Measurements from ENCODE around the gene PSAT1.

Gene PSAT1

DNA sequence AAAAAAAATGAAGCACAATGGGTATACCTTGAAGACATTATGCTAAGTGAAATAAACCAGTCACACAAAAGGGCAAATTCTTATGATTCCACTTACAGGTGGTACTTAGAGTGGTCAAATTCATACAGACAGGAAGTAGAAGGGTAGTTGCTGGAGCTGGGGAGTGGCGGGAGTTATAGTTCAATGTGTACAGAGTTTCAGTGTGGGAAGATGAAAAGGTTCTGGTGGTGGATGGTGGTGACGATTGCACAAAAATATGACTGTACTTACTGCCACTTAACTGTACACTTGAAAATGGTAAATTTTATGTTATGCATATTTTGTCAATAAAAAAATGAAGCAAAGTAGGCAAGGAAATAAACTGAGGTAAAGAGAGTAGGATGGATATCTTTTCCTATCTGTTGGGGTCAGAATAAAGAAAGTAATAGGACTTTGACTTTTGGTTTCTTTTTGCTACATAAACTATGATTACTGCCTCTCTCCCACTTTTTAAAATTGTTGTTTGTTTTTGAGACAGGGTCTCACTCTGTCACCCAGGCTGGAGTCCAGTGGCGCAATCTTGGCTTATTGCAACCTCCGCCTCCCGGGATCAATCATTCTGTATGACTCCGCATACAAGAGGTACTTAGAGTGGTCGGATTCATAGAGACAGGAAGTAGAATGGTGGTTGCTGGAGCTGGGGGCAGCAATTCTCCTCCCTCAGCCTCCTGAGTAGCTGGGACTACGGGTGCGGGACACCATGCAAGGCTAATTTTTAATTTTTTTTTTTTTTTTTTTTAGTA is 4.0 kb upstream of the PSAT1 start:
- no peak for DNase-seq (ENCODE audit: low read depth in 2 of 2)

DNA sequence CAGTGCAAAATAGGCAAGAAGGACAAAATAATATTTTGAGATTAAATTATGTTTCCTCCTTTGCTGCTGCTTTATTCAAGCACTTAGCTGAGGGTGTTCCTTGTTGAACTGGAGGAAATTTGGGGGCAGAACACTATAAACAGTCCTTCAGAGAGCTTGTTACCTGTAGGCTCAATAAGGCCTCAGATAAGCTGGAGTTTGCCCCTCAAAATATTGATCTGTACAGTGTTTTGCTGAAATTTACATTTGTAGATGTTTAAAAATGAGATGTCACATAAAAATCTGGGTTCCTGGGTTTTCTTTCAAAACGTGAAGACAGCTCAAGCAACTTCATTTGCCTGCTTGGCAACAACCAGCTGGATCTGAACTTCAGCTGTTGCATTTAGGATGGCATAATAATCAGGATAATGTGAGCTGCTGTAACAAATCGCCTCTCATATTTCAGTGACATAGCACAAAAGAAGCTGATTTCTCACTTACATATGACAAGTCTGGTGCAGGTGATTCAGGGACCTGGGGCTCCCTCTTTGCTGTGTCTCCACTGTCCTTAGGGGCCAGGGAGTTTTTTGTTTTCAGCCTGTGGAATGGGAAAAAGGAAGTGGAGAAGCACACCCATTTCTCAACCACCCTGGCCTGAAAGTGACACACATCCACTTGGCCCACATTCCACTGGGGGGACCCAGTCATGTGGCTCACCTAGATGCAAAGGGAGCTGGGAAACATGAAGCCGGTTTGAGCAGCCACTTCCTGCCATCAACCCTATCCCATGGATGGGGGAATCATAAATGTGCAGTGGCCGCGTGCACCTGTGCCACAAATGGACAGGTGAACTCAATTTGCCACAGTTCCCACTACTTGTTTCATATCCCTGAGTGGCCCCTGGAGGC is 2.4 kb upstream of the PSAT1 start:
- DNase-seq (ENCODE audit: low read depth in 2 of 2): no peak

DNA sequence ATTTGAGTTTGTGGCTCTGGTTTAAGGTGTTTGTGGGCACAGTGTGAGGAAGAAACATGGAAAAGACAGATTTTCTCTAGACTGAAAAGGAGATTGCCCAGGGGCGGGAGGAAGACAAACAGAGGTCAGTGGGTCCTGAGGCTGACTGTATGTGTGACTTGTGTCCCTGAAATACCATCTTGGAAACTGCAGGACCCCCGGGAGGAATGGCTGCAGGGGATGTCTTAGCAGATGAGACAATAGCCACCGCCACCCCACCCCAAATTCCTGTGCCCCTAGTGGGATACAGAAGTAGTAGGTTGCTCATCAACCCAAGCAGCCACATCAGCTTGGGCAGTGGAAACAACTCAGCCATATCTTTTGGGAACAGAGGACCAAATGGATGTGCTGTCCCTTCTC is 1.7 kb upstream of the PSAT1 start:
- DNase-seq (ENCODE audit: low read depth in 2 of 2): no peak

DNA sequence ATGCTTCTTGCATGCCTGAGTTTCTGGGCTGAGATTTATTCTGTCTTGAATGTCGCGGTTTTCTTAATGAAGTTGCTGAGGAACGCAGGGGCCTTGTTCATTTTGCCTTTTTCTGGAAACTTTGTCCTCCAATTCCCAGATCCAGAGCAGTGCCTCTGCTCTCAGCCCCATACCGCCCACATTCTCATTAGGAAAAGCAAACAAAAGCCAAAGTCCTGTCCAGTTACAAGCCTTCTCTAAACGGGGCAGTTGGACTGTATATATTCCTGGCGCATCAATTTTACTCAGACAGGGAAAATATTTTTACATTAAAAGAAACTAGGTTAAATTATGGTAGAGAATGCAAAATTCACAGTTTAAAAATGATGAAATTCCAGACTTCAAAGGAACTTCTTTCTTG is 1.2 kb upstream of the PSAT1 start:
- no peak for DNase-seq (ENCODE audit: low read depth in 2 of 2)

DNA sequence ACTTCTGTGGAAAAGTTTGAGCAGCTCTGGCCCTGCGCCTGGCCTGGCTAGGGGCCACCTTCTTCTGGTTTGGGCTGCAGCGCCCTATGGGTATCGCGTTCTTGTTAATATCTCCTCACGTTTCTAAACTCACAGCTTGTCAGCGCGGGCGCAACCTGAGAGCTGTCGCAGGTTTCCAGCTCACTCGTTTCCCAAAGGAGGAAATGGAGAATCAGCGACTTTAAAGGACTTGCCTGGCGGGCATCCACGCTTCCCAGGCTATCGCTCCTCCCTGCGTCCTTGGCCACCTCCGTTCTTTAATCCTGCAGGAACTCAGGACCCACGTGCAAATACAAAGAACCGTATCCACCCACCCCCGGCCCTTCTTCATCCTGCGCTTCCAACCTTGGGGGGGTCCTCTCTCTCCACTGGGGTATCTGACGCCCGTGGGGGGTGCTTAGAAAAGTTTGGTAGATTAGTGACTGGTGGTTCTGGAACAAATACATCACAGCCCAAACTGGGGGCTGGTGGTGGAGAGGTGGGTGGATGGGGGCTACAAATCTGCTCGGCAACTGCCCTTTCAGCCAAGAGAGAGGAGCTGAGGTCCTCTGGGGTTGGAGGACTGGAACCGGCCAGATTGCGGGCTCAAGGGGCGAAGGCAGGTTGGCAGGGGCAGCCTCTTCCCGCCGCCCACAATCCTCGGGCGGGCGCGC is 578 bp upstream of the PSAT1 start:
- DNase-seq (ENCODE audit: low read depth in 2 of 2): peak in 1 of 2 donors; percentile 14

DNA sequence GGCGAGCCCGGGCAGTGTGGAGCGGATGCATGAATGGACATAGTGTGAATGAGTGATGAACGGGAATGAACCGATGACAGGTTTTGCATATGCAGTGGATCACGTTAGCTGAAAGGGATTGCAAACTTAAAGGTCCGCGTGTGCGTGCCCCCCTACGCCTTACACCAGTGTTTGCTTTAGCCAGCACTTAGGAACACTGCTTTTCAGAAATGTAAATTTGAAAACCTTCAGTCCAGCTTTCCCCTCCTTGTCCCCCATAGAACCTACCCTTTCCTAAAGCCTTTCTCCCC is 692 bp downstream of the PSAT1 start:
- DNase-seq (ENCODE audit: low read depth in 2 of 2): no peak

DNA sequence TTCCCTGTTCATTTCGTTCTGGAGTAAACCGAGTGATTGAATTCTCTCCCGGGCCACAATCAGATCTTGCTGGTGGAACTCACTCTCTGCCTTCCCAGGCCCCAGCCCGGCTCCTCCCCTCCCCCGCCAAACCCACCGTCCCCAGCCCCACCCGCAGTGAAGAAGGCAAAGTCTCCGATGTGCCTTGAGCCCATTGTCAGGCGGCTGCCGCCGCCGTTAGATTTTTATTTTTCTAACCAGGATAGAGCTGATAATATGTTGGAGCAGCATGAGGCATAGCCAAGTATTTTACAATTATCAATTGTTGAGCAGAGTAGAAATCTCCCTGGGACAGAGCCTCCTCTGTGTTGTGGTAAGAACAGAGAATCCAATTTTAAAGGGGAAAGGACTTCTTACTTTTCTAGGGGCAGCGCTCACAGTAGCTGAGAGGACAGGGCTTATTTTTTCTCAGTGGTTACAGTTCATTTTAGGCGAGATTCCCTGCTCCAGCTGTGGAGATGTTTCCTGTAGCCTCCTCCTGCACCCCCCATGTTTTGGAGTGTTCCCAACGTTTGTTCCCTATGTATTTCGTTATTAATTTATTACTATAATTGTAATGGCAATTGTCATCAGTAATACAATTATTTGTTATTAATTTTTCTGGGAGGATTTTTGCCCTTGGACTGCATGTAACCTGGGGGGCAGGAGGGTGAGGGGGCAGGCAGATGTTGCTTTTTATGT is 1.3 kb downstream of the PSAT1 start:
- DNase-seq (ENCODE audit: low read depth in 2 of 2): no peak

DNA sequence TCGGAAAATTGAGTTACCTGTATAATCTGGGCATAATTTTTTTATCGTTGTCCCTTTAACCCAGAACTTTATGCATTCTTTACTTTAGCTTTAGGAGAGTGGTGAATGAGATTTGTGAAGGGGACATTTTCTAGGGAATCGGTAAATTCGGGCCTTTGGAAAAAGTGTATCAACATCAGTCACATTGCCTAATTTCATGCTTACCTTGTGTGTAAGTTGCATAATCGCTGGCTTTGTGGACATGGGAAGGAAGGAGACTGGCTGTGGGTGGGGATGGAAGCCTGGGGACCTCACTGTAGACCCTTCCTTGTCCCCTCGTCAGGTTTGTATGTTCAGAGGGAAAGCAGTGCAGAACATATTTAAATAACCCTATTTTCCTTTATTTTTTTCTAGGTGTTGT is 3.3 kb downstream of the PSAT1 start:
- DNase-seq (ENCODE audit: low read depth in 2 of 2): no peak

DNA sequence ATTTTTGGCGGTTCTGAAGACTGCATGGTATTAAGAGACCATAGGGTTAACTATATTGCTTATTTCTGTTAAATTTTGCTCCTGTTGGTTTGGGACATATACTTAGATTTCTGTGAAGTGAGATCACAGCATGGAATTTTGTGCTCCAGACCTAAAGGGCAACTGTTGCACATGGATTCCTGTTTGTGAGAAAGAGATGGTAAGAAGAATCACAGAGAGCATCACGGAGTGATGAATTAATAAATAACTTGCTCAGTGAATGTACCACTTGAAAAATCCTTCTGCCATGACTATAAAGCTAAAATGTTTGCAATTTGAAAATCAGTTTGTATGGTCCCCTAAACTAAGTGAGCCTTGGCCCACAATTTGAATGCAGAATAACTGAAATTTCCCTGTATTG is 4.5 kb downstream of the PSAT1 start:
- DNase-seq (ENCODE audit: low read depth in 2 of 2): no peak

DNA sequence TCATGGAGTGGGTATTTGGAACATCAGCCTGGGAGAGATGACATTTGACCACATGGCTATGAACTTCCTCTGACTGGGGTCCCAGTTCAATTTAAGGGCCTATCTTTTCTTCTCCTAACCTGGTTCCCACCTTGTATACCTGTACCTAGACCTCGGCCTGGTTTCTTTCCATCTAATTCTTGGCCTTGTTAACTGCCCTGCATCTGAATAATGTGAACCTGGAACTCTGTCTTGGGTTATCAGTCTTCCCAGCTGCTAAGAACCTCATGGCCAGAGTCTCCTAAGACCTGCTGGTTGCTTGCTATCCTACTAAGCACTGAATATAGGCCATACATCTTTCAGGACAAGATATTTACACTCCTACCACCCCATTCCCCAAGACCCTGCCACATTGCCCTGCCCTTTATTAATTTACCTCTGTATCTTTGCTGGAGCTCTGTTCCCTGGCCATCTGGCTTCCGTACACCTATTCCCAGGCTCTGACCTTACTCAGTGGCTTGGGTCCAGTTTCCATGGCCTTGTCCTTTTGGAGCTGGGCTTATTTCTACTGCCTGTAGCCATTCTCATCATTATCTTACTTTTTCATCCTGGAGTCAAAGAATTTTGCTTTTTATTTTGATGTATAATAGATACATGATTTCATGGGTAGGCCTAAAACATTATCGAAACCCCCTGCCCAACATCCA is 6.6 kb downstream of the PSAT1 start:
- DNase-seq (ENCODE audit: low read depth in 2 of 2): no peak

DNA sequence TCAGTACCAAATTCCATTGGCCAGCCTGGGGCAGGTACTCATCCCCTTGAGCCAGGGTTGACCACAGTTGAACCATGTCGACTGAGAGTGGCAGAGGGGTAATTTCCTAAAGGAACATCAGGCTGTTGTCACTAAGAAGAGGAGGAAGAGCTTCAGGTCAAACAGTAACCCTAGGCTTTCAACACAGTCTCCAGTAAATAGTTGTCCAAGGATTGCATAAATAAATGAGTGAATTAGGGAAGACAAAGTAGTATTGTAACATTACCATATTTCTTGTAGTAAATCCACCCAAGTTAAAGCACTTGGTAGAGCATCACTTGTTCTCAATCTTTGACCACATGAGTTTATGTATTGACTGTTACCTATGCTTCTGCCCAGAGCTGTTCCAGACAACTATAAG is 7.4 kb downstream of the PSAT1 start:
- DNase-seq (ENCODE audit: low read depth in 2 of 2): no peak

DNA sequence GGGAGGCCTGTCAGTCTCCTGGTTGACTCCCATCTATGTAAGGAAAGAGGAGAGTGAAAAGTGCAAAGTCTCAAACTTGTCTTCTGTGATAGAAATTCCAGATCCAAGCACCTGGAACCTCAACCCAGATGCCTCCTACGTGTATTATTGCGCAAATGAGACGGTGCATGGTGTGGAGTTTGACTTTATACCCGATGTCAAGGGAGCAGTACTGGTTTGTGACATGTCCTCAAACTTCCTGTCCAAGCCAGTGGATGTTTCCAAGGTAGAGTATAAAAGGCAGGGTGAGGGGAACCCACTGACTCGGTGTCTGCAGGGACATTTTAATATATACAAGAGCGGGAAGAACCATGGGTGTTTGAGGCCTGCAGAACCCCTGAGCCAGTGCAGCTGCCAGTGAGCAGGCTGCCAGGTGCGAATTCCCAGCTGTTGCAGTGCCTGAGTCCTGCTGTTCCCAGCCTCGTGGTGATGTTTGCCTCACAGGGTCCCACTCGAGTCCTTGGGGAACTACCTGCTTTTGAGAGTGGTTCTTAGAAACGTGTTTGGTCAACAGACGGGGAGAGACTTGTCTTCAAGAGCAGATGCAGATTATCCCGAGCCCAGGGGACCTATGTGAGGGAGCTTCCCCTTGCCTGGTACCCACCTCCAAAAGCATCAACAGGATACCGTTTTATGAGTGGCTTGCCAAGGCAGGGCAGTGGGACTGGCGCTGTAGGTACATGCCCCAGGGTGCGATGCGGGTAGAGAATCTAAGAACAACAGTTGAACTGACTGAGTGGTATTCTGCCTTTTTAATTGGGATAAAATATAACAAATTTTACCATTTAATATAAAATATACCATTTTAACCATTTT is 9.5 kb downstream of the PSAT1 start:
- no peak for DNase-seq (ENCODE audit: low read depth in 2 of 2)

DNA sequence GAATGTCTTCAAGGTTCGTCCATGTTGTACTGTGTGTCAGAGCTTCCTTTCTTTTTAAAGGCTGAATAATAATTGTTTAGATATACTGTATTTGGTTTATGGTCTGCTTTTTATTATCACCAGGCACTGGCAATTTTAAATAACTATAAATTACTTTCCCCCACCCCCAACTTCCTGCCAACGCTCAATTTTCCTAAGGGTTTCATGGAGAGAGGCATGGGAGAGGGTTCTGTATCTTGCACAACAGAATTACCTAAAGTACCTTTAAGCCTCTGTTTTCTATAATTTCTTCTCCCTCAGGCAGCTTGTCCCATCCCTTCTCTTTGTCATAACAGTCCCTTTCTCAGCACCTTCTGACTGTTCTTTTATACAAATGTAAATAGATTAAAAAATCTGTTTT is 10.4 kb downstream of the PSAT1 start:
- DNase-seq (ENCODE audit: low read depth in 2 of 2): no peak

DNA sequence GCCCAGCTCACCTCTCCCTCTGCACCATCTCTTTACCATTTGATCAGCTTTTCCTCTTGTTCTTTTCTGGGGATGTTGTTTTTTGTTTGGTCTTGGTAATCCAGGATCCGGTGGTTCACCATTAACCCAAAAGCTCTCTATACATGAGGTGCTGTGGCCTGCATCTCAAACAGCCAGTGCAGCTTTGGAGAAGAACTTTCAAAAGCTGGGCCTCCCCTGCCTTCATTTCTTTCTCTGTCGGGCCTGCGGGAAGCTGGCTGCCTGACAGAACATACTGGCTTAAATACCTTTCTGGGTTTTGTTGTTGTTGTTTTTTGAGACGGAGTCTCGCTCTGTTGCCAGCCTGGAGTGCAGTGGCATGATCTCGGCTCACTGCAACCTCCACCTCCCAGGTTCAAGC is 12.1 kb downstream of the PSAT1 start:
- DNase-seq (ENCODE audit: low read depth in 2 of 2): no peak

DNA sequence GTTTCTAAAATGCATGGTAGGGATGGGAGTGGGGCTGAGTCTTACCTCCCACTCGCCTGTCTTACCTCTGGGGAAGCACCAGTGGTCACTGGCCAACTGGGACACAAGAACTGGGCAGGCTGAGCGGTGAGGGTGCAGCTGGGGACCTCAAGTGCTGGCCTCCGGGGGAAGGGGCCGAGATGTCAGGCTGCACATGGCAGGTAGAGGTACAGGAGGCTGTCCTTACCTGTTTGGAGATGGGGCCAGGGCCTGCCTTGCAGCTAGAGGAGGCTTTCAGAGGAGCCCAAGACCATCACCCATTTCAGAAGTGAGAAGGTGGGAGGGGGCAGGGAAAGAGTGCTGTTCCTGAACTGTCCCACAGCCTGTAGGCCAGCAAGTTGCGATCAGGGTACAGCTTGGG is 14.2 kb downstream of the PSAT1 start:
- no peak for DNase-seq (ENCODE audit: low read depth in 2 of 2)

DNA sequence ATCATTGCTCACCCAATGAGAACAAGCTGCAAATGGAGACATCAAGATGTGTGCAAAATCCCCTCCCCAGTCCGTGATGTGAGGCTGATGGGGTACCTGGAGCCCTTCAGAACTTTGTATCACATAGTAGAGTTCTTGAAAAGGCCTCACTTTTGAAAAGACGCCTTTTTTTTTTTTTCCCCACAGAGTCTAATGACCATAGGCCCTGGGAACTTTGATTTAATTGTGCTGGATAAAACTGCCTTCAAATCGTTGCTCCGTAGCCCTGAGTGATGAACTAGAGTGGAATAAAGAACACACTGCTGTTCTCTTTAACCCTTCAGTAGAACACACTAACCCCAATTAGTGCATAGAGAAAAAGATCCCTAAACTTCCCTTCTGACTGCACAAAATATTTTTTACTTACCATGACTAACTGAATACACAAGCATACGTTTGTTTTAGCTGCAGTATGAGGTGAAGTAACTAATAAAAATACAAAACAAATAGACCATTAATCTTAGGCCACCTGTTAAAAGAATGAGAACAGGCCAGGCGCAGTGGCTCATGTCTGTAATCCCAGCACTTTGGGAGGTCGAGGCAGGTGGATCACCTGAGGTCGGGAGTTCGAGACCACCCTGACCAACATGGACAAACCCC is 15.1 kb downstream of the PSAT1 start:
- no peak for DNase-seq (ENCODE audit: low read depth in 2 of 2)

DNA sequence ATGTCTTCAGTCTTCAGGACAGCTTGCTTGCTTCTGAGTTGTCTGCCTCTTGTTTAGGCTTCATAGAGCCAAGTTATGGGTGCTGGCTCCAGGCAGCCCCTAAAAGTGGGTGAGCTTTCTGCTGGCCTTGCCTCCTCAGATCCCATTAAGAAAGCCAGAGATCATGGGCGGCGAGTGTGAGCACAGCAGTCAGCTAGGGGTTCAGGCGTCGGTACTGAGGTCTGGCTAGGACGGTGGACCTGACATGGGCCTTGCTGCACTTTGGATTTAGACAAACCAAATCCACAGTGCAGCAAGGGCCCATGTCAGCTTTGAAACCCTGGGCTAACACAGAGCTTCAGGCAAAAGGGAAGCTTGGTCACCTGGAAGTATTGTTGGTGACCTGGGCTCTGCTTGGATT is 17.6 kb downstream of the PSAT1 start:
- no peak for DNase-seq (ENCODE audit: low read depth in 2 of 2)

DNA sequence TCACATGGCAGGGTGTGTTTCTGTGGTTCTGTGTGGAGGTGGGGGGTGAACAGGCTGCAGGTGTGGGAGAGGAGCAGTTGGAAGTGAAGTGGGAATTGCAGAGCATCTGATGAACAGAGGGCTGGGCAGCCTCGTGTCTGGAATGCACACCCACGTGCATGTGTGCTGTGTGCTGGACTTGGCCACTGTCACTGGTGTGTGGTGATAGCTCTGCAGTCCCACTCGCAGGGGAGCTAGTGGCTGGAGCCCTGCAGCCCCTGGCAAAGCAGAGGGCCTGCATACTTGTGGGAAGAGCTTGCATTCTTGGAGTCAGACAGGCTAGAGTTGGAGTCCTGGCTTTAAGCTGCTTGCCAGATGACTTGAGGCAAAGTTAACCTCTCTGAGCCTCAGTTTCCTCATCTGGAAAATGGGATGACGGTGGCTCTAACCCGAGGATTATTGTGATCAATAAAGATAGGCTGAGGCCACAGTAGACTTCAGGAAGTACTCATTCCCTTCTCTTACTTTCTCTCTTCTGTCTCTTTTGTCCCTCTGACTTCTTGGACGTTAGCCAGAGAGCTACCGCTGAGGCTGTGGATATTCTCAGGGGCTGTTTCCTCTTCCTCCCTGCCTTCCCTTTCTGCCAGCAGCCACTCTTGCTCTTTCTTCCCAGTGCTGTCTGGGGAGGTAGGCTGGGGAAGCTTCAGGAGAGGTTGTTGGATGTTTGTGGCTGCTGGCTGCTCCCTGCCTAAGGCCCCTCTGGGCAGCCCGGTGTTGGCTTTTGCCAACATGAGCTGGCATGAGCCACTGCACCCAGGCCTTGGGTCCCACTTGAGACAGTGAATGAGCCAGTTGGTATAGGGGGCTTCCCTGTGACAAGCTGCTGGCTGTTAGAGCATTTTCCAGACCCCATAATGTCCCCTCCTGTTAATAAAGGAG is 18.3 kb downstream of the PSAT1 start:
- no peak for DNase-seq (ENCODE audit: low read depth in 2 of 2)
